AG09309 (cell line): ENCODE data around the gene BMP2K.

Experiments
- DNase-seq: peaks from one replicate; pipeline ENCODE4 v3.0.0-alpha.2; 2010; ENCODE audit warnings: low read depth
- H3K4me3 ChIP-seq: 2 replicates; pipeline ENCODE4 v1.5.1; 2011; ENCODE audit warnings: mild to moderate bottlenecking, low read depth, low read length, moderate library complexity; ENCODE audit not compliant: control insufficient read depth
- CTCF ChIP-seq: IDR thresholded peaks from 2 replicates; pipeline ENCODE4 v1.5.1; 2011; ENCODE audit warnings: mild to moderate bottlenecking, low read depth, low read length, inconsistent platforms; ENCODE audit not compliant: insufficient read depth, control insufficient read depth; ENCODE audit errors: missing control alignments

Gene BMP2K

GRCh38 chr4:78951862-78952472 is 175.8 kb downstream of the BMP2K start:
- no peak for DNase-seq
- no peak overlapping the region for H3K4me3 ChIP-seq
- TF ChIP-seq CTCF, result peak; percentile 71

- no peak for DNase-seq
- no peak for TF ChIP-seq CTCF
- no peak overlapping the region for H3K4me3 ChIP-seq
Measured at GRCh38 chr4:78953231-78953630, 177.1 kb downstream of the BMP2K start.

GRCh38 chr4:78953769-78954666 is 177.9 kb downstream of the BMP2K start:
- TF ChIP-seq CTCF, result peak; percentile 34
- no peak for DNase-seq
- no peak overlapping the region for H3K4me3 ChIP-seq

GRCh38 chr4:78956975-78957374 is 180.8 kb downstream of the BMP2K start:
- H3K4me3 ChIP-seq, result no peak overlapping the region
- no peak for TF ChIP-seq CTCF
- no peak for DNase-seq

GRCh38 chr4:78960926-78961325 is 184.8 kb downstream of the BMP2K start:
- no peak for TF ChIP-seq CTCF
- no peak for DNase-seq
- no peak overlapping the region for H3K4me3 ChIP-seq
